ENCODE results near the gene IRX4.

IRX4 gene

GRCh38 chr5:1926471-1927341 is 44.0 kb upstream of the IRX4 start:
- CTCF ChIA-PET: no interaction called here
- POLR2A ChIA-PET: no interaction called here
- no peak overlapping the region for H3K4me3 ChIP-seq (ENCODE audit: low read depth, low read length)
- no peak for DNase-seq (ENCODE audit: low read depth, low spot score)
- TF ChIP-seq CTCF (IDR thresholded peaks at IDR 0.05; ENCODE audit: insufficient read depth, low read length, missing control alignments): no peak

- DNase-seq (ENCODE audit: low read depth, low spot score): no peak
- no peak for TF ChIP-seq CTCF (IDR thresholded peaks at IDR 0.05; ENCODE audit: insufficient read depth, low read length, missing control alignments)
- ChIA-PET CTCF (no interaction called here), POLR2A (no interaction called here)
- H3K4me3 ChIP-seq (ENCODE audit: low read depth, low read length): no peak overlapping the region
Observed at GRCh38 chr5:1926071-1926440, 43.3 kb upstream of the IRX4 start.

GRCh38 chr5:1925111-1926070 is 42.7 kb upstream of the IRX4 start:
- H3K4me3 ChIP-seq (ENCODE audit: low read depth, low read length): no peak overlapping the region
- DNase-seq (ENCODE audit: low read depth, low spot score): no peak
- CTCF ChIA-PET: no interaction called here
- POLR2A ChIA-PET: no interaction called here
- no peak for TF ChIP-seq CTCF (IDR thresholded peaks at IDR 0.05; ENCODE audit: insufficient read depth, low read length, missing control alignments)

- no peak for TF ChIP-seq CTCF (IDR thresholded peaks at IDR 0.05; ENCODE audit: insufficient read depth, low read length, missing control alignments)
- DNase-seq (ENCODE audit: low read depth, low spot score): no peak
- H3K4me3 ChIP-seq (ENCODE audit: low read depth, low read length): no peak overlapping the region
- CTCF ChIA-PET: no interaction called here
- POLR2A ChIA-PET: no interaction called here
Observed at GRCh38 chr5:1923766-1924165, 41.0 kb upstream of the IRX4 start.

GRCh38 chr5:1923341-1923740 is 40.6 kb upstream of the IRX4 start:
- POLR2A ChIA-PET: no interaction called here
- TF ChIP-seq CTCF (IDR thresholded peaks at IDR 0.05; ENCODE audit: insufficient read depth, low read length, missing control alignments): no peak
- CTCF ChIA-PET: no interaction called here
- no peak overlapping the region for H3K4me3 ChIP-seq (ENCODE audit: low read depth, low read length)
- no peak for DNase-seq (ENCODE audit: low read depth, low spot score)

GRCh38 chr5:1921711-1922110 is 39.0 kb upstream of the IRX4 start:
- CTCF ChIA-PET: no interaction called here
- POLR2A ChIA-PET: no interaction called here
- no peak overlapping the region for H3K4me3 ChIP-seq (ENCODE audit: low read depth, low read length)
- DNase-seq (ENCODE audit: low read depth, low spot score): no peak
- TF ChIP-seq CTCF (IDR thresholded peaks at IDR 0.05; ENCODE audit: insufficient read depth, low read length, missing control alignments): no peak
